DND-41 (cell line): Measurements from ENCODE around the gene IL2RA.

Source experiments
- ATAC-seq: fragments of 200-7000 bp; cut with Tn5 transposase; 3 replicates; pipeline ENCODE4 v1.9.1; 2021; ENCODE audit warnings: low read depth; ENCODE audit not compliant: insufficient read depth
- DNase-seq: peaks from one replicate; pipeline ENCODE4 v3.0.0-alpha.2; 2020
- H2AFZ ChIP-seq: 2 replicates; pipeline ENCODE4 v1.6.0; 2012; ENCODE audit warnings: low read depth, low read length
- H3K27ac ChIP-seq: 2 replicates; pipeline ENCODE4 v1.5.1; 2012; ENCODE audit warnings: low read length, inconsistent platforms
- H3K27me3 ChIP-seq: fragments of 200-600 bp; sonication (generic); 2 replicates; pipeline ENCODE4 v1.6.0; 2012; ENCODE audit warnings: low read length, mild to moderate bottlenecking, inconsistent platforms; ENCODE audit not compliant: insufficient read depth, poor library complexity
- H3K36me3 ChIP-seq: 2 replicates; pipeline ENCODE4 v1.5.1; 2012; ENCODE audit warnings: low read length, inconsistent platforms; ENCODE audit not compliant: insufficient read depth
- H3K4me1 ChIP-seq: 2 replicates; pipeline ENCODE4 v1.5.1; 2012; ENCODE audit warnings: mild to moderate bottlenecking, low read length; ENCODE audit not compliant: insufficient read depth
- H3K4me2 ChIP-seq: 2 replicates; pipeline ENCODE4 v1.6.0; 2012; ENCODE audit warnings: mild to moderate bottlenecking, moderate library complexity, low read length, inconsistent platforms; ENCODE audit not compliant: insufficient read depth
- H3K4me3 ChIP-seq, 2 experiments: fragments of 200-600 bp in 1 of 2; shearing (Covaris generic) in 1 of 2; 2 replicates each; pipeline ENCODE4 v1.5.1; 2012 to 2016; ENCODE audit warnings: inconsistent platforms in 2 of 2, low read length in 2 of 2, mild to moderate bottlenecking in 2 of 2, low read depth in 1 of 2, moderate library complexity in 1 of 2
- H3K79me2 ChIP-seq: 2 replicates; pipeline ENCODE4 v1.6.0; 2012; ENCODE audit warnings: low read length, inconsistent platforms; ENCODE audit not compliant: insufficient read depth
- H3K9ac ChIP-seq: 2 replicates; pipeline ENCODE4 v1.6.0; 2012; ENCODE audit warnings: low read depth, mild to moderate bottlenecking, inconsistent platforms, low read length, moderate library complexity
- H3K9me3 ChIP-seq: 2 replicates; pipeline ENCODE4 v1.5.1; 2012; ENCODE audit warnings: low read length, moderate library complexity, mild to moderate bottlenecking, inconsistent platforms; ENCODE audit not compliant: insufficient read depth, severe bottlenecking
- H4K20me1 ChIP-seq: 2 replicates; pipeline ENCODE4 v1.6.0; 2012; ENCODE audit warnings: low read length; ENCODE audit not compliant: insufficient read depth
- CTCF ChIP-seq: IDR thresholded peaks from 2 replicates; pipeline ENCODE4 v1.5.1; 2012; ENCODE audit warnings: borderline replicate concordance, low read length, moderate library complexity, mild to moderate bottlenecking; ENCODE audit not compliant: poor library complexity, severe bottlenecking; ENCODE audit errors: extremely low read depth
- EZH2 ChIP-seq: IDR thresholded peaks from 3 replicates; pipeline ENCODE4 v1.6.1; 2012; ENCODE audit warnings: borderline replicate concordance, low read depth, mild to moderate bottlenecking, moderate library complexity, low read length, inconsistent platforms; ENCODE audit not compliant: severe bottlenecking

IL2RA gene

GRCh38 chr10:6030217-6030616 is 31.9 kb downstream of the IL2RA start:
- H3K79me2 ChIP-seq: no peaks in the 10 kb centered on the region
- DNase-seq (no peak), ATAC-seq (no peak)
- no peak overlapping the region for H3K4me2 ChIP-seq
- H4K20me1 ChIP-seq: no peaks in the 10 kb centered on the region
- H3K9me3 ChIP-seq: peaks cover 6% of the 10 kb centered on the region
- TF ChIP-seq CTCF: no peak
- no peak for TF ChIP-seq EZH2
- H3K36me3 ChIP-seq: no peaks in the 10 kb centered on the region
- H3K4me3 ChIP-seq: no peak overlapping the region
- no peaks in the 10 kb centered on the region for H3K4me1 ChIP-seq
- no peak overlapping the region for H2AFZ ChIP-seq
- H3K27ac ChIP-seq: no peak overlapping the region
- peaks cover 6% of the 10 kb centered on the region for H3K27me3 ChIP-seq
- no peak overlapping the region for H3K9ac ChIP-seq

GRCh38 chr10:6027929-6028328 is 34.2 kb downstream of the IL2RA start:
- TF ChIP-seq CTCF (no peak), EZH2 (no peak)
- H4K20me1 ChIP-seq: no peaks in the 10 kb centered on the region
- peaks cover 6% of the 10 kb centered on the region for H3K27me3 ChIP-seq
- H3K27ac ChIP-seq: no peak overlapping the region
- H2AFZ ChIP-seq: no peak overlapping the region
- no peak overlapping the region for H3K4me2 ChIP-seq
- H3K9me3 ChIP-seq: peaks cover 6% of the 10 kb centered on the region
- DNase-seq: no peak
- H3K9ac ChIP-seq: no peak overlapping the region
- H3K4me1 ChIP-seq: no peaks in the 10 kb centered on the region
- ATAC-seq: no peak
- H3K79me2 ChIP-seq: no peaks in the 10 kb centered on the region
- H3K4me3 ChIP-seq: no peak overlapping the region
- no peaks in the 10 kb centered on the region for H3K36me3 ChIP-seq

- no peaks in the 10 kb centered on the region for H3K4me1 ChIP-seq
- H3K4me3 ChIP-seq: no peak overlapping the region
- DNase-seq (no peak), ATAC-seq (no peak)
- H3K79me2 ChIP-seq: no peaks in the 10 kb centered on the region
- no peak overlapping the region for H2AFZ ChIP-seq
- no peak overlapping the region for H3K9ac ChIP-seq
- H4K20me1 ChIP-seq: no peaks in the 10 kb centered on the region
- TF ChIP-seq EZH2 (no peak), CTCF (no peak)
- H3K27ac ChIP-seq: no peak overlapping the region
- H3K9me3 ChIP-seq: peaks cover 3% of the 10 kb centered on the region
- no peak overlapping the region for H3K4me2 ChIP-seq
- peaks cover 6% of the 10 kb centered on the region for H3K27me3 ChIP-seq
- no peaks in the 10 kb centered on the region for H3K36me3 ChIP-seq
Observed at GRCh38 chr10:6025683-6026255, 36.4 kb downstream of the IL2RA start.

GRCh38 chr10:6024334-6024682 is 37.9 kb downstream of the IL2RA start:
- Histone ChIP-seq H3K4me2 (no peak overlapping the region), H3K27ac (no peak overlapping the region), H3K4me1 (no peaks in the 10 kb centered on the region), H3K27me3 (peaks cover 6% of the 10 kb centered on the region), H3K9me3 (no peaks in the 10 kb centered on the region), H4K20me1 (no peaks in the 10 kb centered on the region), H3K9ac (no peak overlapping the region), H2AFZ (no peak overlapping the region), H3K36me3 (no peaks in the 10 kb centered on the region), H3K79me2 (no peaks in the 10 kb centered on the region), H3K4me3 (no peak overlapping the region)
- DNase-seq (no peak), ATAC-seq (no peak)
- TF ChIP-seq EZH2 (no peak), CTCF (no peak)
